ENCODE measurements around the gene MAP3K5. TPM values are rescaled to one million over a fixed set of nuclear protein-coding genes. Genes with fewer than 3 reads are reported as not detected.

The MAP3K5 gene
- total RNA-seq, 1 experiment from 2014 or later: 2.1 TPM

GRCh38 chr6:136752554-136752953 is 39.7 kb downstream of the MAP3K5 start:
- H3K36me3 Mint-ChIP-seq (ENCODE audit: insufficient read depth, unreplicated experiment): no peaks in the 10 kb centered on the region
- no peak for DNase-seq
- no peak for TF ChIP-seq CTCF (IDR thresholded peaks at IDR 0.05; ENCODE audit: insufficient read depth in 1 of 2, low read depth in 1 of 2, low read length in 1 of 2, severe bottlenecking in 1 of 2, unreplicated experiment in 1 of 2)
- Histone ChIP-seq H3K4me1 (no peaks in the 10 kb centered on the region), H3K4me3 (ENCODE audit: low read depth, low read length) (no peak overlapping the region), H3K27me3 (replicated peaks; ENCODE audit: control insufficient read depth, insufficient read depth, low read length) (no peaks in the 10 kb centered on the region), H3K9me3 (no peaks in the 10 kb centered on the region), H3K36me3 (ENCODE audit: control insufficient read depth, insufficient read depth, low read length) (no peaks in the 10 kb centered on the region)
- no peaks in the 10 kb centered on the region for H3K4me1 Mint-ChIP-seq (ENCODE audit: low read depth, unreplicated experiment)
- intact Hi-C loops (cut with micrococcal nuclease; ENCODE audit: unreplicated experiment): no loop called here
- H3K4me3 Mint-ChIP-seq (ENCODE audit: unreplicated experiment): no peak overlapping the region
- BruUV-seq (replicated peaks): no TSS peak
- no peaks in the 10 kb centered on the region for H3K9me3 Mint-ChIP-seq (ENCODE audit: unreplicated experiment)
- H3K27me3 Mint-ChIP-seq (ENCODE audit: insufficient read depth, unreplicated experiment): peaks cover 2% of the 10 kb centered on the region
- H3K27ac Mint-ChIP-seq (ENCODE audit: unreplicated experiment): peak overlapping the region; percentile 32
- POLR2A ChIA-PET: no interaction called here
- CTCF ChIA-PET: interaction anchor here (1.1 to 1.2 kb wide), 2 partner anchors 40 to 108 kb away, joined by 3 to 4 read pairs; partner anchors contain the start of gene MAP3K5

- no peaks in the 10 kb centered on the region for H3K9me3 Mint-ChIP-seq (ENCODE audit: unreplicated experiment)
- Histone ChIP-seq H3K36me3 (ENCODE audit: control insufficient read depth, insufficient read depth, low read length) (no peaks in the 10 kb centered on the region), H3K27me3 (replicated peaks; ENCODE audit: control insufficient read depth, insufficient read depth, low read length) (no peaks in the 10 kb centered on the region), H3K4me1 (no peaks in the 10 kb centered on the region), H3K9me3 (no peaks in the 10 kb centered on the region), H3K4me3 (ENCODE audit: low read depth, low read length) (no peak overlapping the region)
- no peak overlapping the region for H3K27ac Mint-ChIP-seq (ENCODE audit: unreplicated experiment)
- ChIA-PET CTCF (interaction anchor here (1.1 to 1.2 kb wide), 2 partner anchors 40 to 108 kb away, joined by 3 to 4 read pairs; partner anchors contain the start of gene MAP3K5), POLR2A (no interaction called here)
- no peak overlapping the region for H3K4me3 Mint-ChIP-seq (ENCODE audit: unreplicated experiment)
- no TSS peak for BruUV-seq (replicated peaks)
- no peak for DNase-seq
- H3K4me1 Mint-ChIP-seq (ENCODE audit: low read depth, unreplicated experiment): no peaks in the 10 kb centered on the region
- no peak for TF ChIP-seq CTCF (IDR thresholded peaks at IDR 0.05; ENCODE audit: insufficient read depth in 1 of 2, low read depth in 1 of 2, low read length in 1 of 2, severe bottlenecking in 1 of 2, unreplicated experiment in 1 of 2)
- H3K36me3 Mint-ChIP-seq (ENCODE audit: insufficient read depth, unreplicated experiment): no peaks in the 10 kb centered on the region
- H3K27me3 Mint-ChIP-seq (ENCODE audit: insufficient read depth, unreplicated experiment): peaks cover 4% of the 10 kb centered on the region
- intact Hi-C loops (cut with micrococcal nuclease; ENCODE audit: unreplicated experiment): no loop called here
Measured at GRCh38 chr6:136751991-136752390, 40.3 kb downstream of the MAP3K5 start.

- CTCF ChIA-PET: no interaction called here
- Histone ChIP-seq H3K4me3 (ENCODE audit: low read depth, low read length) (no peak overlapping the region), H3K4me1 (no peaks in the 10 kb centered on the region), H3K9me3 (no peaks in the 10 kb centered on the region), H3K36me3 (ENCODE audit: control insufficient read depth, insufficient read depth, low read length) (no peaks in the 10 kb centered on the region), H3K27me3 (replicated peaks; ENCODE audit: control insufficient read depth, insufficient read depth, low read length) (no peaks in the 10 kb centered on the region)
- no peak overlapping the region for H3K4me3 Mint-ChIP-seq (ENCODE audit: unreplicated experiment)
- TF ChIP-seq CTCF (IDR thresholded peaks at IDR 0.05; ENCODE audit: insufficient read depth in 1 of 2, low read depth in 1 of 2, low read length in 1 of 2, severe bottlenecking in 1 of 2, unreplicated experiment in 1 of 2): no peak
- no peaks in the 10 kb centered on the region for H3K9me3 Mint-ChIP-seq (ENCODE audit: unreplicated experiment)
- no peaks in the 10 kb centered on the region for H3K4me1 Mint-ChIP-seq (ENCODE audit: low read depth, unreplicated experiment)
- no peak for DNase-seq
- intact Hi-C loops (cut with micrococcal nuclease; ENCODE audit: unreplicated experiment): no loop called here
- peaks cover 4% of the 10 kb centered on the region for H3K27me3 Mint-ChIP-seq (ENCODE audit: insufficient read depth, unreplicated experiment)
- H3K36me3 Mint-ChIP-seq (ENCODE audit: insufficient read depth, unreplicated experiment): no peaks in the 10 kb centered on the region
- BruUV-seq (replicated peaks): no TSS peak
- no peak overlapping the region for H3K27ac Mint-ChIP-seq (ENCODE audit: unreplicated experiment)
- POLR2A ChIA-PET: no interaction called here
Measured at GRCh38 chr6:136751522-136751956, 40.7 kb downstream of the MAP3K5 start.
